Stimulated activated CD4-positive, alpha-beta T cell treated with anti-CD3 and anti-CD28 coated beads, Interleukin-4, amount 100 ng/mL, for 1 hour (primary cell): ENCODE data around the gene ZNF10.

ENCODE experiments used
- DNase-seq: peaks from one replicate; pipeline ENCODE4 v3.0.0-alpha.2; 2020

The ZNF10 gene

DNA sequence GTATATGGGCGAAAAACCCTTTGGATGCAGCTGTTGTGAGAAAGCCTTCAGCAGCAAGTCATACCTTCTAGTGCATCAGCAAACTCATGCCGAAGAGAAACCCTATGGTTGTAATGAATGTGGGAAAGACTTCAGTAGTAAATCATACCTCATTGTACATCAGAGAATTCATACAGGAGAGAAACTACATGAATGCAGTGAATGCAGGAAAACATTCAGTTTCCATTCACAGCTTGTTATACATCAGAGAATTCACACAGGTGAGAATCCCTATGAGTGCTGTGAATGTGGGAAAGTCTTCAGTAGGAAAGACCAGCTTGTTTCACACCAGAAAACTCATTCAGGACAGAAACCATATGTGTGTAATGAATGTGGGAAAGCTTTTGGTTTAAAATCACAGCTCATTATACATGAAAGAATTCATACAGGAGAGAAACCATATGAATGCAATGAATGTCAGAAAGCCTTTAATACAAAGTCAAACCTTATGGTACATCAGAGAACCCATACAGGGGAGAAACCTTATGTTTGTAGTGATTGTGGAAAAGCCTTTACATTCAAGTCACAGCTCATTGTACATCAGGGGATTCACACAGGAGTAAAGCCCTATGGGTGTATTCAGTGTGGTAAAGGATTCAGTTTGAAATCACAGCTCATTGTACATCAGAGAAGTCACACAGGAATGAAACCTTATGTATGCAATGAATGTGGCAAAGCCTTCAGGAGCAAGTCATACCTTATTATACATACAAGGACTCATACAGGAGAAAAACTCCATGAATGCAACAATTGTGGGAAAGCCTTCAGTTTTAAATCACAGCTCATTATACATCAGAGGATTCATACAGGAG lies 72.3 kb downstream of the ZNF10 start:
- DNase-seq, result no peak

DNA sequence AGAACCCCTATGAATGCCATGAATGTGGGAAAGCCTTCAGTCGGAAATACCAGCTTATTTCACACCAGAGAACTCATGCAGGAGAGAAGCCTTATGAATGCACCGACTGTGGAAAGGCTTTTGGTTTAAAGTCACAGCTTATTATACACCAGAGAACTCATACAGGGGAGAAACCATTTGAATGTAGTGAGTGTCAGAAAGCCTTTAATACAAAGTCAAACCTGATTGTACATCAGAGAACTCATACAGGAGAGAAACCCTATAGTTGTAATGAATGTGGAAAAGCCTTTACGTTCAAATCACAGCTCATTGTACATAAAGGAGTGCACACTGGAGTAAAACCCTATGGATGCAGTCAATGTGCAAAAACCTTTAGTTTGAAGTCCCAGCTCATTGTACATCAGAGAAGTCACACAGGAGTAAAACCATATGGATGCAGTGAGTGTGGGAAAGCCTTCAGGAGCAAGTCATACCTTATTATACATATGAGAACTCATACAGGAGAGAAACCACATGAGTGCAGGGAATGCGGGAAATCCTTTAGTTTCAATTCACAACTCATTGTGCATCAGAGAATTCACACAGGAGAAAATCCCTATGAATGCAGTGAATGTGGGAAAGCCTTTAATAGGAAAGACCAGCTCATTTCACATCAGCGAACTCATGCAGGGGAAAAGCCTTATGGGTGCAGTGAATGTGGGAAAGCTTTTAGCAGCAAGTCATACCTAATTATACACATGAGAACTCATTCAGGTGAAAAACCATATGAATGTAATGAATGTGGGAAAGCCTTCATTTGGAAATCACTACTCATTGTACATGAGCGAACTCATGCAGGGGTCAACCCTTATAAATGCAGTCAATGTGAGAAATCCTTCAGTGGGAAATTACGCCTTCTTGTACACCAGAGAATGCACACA lies 73.2 kb downstream of the ZNF10 start:
- no peak for DNase-seq

DNA sequence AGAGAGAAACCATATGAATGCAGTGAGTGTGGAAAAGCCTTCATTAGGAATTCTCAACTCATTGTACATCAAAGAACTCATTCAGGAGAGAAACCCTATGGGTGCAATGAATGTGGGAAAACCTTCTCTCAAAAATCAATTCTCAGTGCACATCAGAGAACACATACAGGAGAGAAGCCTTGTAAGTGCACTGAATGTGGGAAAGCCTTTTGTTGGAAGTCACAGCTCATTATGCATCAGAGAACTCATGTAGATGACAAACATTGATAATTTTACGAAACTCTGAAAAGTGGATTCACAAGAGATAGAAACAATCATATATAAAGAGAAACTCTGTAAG lies 73.8 kb downstream of the ZNF10 start:
- no peak for DNase-seq

DNA sequence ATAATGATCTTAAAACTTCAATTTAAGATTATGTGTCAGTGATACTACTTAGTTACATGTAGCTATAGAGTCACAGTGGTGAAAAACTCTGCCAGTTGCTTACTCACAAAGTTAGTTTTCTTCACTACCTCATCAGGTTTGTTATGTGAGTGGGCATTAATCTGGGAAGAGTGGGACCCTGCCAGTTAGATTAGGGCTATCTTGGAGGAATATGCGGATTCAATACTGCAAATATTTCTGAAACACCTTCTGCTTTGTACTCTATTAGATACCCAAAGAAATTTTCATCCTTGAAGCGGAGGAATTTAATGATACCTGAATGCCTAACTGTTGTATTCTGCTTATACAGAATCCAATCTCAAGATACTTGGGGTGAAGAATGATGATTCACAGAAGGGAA lies 76.0 kb downstream of the ZNF10 start:
- no peak for DNase-seq
